EH (cell line): ENCODE results near the gene AUTS2.

ENCODE experiments used
- DNase-seq: peaks from one replicate; pipeline ENCODE4 v3.0.0-alpha.2; 2015; ENCODE audit warnings: low read depth

The AUTS2 gene

DNA sequence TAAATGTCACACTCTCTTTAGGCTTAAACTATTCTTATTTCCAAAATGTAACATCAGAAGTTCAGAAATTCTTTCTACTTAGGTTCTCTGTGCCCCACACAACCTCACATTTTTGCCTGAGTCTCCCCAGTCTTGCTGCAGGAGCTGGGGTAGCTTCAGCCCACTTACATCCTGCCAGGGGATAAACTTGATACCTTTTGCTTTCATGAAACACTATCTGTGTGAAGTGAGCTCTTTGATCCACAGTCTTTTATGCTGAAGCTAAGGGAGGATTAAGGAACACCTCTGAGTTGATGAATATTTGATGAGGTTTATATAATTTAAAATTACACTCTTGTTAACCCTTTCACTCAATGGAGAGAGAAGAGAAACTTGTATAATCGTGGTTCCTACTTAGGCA is 341.0 kb downstream of the AUTS2 start:
- DNase-seq, result no peak

- no peak for DNase-seq
These were observed 342.9 kb downstream of the AUTS2 start for GRCh38 chr7:69941077-69941651.

- DNase-seq, result no peak
These were observed 344.3 kb downstream of the AUTS2 start for GRCh38 chr7:69942573-69942972.

GRCh38 chr7:69946901-69947300 is 348.6 kb downstream of the AUTS2 start:
- DNase-seq, result no peak

DNA sequence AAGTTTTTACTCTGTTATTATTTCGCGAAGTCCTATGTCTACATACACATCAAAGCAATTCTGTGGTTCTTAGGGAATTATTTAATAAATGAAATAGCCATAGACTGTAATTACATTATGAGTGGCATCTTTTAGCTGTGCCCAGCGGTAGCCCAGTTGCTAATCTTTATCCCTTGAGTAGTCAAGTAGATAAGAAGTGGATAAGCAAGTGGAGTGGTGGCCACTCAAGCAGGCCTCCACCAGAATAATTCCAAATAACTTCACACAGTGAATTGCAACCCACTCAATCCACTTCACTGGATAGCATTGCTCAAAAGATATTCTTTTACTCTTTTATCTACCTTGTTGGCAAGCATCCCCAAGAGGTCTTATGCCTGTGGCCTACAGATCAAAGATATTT is 349.7 kb downstream of the AUTS2 start:
- no peak for DNase-seq

- no peak for DNase-seq
These were observed 350.8 kb downstream of the AUTS2 start for GRCh38 chr7:69949122-69949521.

DNA sequence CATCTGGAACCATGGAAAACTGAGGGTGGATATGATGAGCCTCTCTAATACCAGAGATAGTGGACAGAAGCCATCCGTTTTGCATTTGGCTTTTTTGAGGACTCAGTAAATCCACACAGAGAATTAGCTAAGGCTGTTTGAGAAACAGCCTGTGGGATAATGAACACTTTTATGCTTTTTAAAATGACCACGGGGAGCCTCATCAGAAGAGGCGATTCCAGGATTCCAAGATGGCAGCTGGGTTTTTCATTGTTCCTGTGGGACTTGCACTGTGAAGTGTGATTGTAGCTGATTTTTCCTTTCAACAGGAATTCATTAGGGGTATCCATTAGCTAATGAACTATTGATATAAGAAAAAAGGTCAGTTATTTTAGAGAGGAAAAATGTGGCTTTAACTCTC is 353.2 kb downstream of the AUTS2 start:
- DNase-seq, result no peak

DNA sequence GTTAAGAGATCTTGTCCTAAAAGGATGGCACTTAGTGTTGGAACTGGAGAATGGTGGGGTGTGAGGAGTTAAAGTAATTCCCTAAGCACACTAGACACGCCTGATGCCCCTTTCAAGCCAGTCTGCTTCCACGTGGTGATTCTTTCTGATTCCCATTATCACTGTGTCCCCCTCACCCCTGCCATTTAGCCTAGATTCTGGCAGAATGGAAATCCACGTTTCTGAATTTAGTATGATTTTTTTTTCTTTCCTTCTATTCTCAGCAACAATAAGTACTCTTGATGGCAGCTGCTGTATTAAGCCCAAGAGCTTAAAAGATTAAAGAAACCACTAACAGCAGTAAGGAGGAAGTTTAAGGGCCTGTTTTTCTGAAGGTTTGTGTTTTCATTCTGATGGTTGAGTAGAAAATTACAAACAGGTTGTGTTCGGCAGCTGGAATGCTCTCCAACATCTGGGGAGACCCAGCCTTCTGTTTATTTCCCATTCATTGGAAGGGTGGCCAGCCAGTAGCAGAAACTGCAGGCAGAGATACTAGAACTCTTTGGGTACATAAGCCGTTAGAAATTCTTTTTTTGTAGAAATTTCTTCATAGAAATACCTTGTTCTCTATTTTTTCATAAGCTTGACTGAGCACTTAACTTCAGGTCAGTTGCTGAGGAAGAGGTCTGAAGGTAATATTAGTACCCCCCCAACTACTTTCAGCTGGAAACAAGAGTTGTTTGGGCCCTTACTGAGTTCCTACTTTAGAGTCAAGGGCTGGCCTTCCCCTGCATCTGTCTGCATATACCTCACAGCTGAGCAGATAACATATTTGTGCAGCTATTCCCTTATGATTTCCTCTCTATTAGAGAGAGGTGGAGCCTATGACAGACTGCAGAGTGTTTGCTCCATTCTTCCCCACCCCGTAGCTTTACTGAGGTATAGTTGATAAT is 355.1 kb downstream of the AUTS2 start:
- no peak for DNase-seq

DNA sequence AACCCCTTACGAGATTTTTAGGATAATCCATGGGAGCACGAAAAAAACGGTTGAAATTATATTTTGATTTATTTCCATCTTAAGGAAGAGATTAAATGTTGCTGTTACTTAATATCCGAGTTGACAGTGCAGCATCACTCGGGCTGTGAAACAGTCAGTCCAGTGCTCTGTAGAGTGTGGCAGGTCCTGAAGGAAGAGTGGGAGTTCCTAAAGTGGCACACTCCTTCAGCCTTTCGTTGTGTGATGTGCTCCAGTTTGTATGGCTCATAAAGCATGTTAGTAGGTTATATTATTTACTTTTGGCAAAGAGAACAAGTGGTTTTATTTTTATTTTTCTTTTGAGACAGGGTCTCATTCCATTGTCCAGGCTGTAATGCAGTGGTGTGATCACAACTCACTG is 358.3 kb downstream of the AUTS2 start:
- no peak for DNase-seq

GRCh38 chr7:69957661-69958060 is 359.4 kb downstream of the AUTS2 start:
- DNase-seq, result no peak

DNA sequence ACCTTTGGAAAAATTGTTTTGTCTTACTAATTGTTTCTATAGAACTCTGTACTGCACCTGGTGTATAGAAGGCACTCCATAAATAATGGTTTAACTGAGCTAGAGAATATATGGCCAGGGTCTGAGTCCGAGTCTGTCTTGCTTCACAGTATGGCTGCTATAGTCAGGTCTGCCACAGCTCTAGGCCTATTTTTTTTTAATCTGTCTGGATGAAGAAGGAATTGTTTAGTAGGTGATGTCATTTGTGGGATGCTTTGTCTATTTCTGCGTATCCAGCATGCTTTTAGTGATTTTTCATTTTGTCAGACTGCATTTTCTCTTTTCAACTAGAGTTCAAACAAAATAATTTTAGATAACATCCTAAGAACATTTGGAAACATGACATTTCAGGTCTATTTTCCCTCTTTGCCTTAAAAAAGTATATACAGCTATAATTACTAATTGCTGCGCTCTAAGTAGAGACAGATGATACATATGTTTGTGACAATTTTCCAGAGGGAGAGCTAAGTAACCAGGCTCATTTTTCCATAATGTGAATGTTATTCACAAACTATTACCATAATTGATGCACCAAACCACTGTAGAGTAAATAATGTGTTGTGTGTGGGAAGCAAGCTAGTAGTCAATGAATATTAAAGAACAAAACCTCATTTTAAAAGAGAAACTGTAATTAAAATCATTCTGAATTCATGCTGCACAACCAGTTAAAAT is 361.7 kb downstream of the AUTS2 start:
- DNase-seq, result no peak

GRCh38 chr7:69961436-69961835 is 363.2 kb downstream of the AUTS2 start:
- DNase-seq, result no peak

DNA sequence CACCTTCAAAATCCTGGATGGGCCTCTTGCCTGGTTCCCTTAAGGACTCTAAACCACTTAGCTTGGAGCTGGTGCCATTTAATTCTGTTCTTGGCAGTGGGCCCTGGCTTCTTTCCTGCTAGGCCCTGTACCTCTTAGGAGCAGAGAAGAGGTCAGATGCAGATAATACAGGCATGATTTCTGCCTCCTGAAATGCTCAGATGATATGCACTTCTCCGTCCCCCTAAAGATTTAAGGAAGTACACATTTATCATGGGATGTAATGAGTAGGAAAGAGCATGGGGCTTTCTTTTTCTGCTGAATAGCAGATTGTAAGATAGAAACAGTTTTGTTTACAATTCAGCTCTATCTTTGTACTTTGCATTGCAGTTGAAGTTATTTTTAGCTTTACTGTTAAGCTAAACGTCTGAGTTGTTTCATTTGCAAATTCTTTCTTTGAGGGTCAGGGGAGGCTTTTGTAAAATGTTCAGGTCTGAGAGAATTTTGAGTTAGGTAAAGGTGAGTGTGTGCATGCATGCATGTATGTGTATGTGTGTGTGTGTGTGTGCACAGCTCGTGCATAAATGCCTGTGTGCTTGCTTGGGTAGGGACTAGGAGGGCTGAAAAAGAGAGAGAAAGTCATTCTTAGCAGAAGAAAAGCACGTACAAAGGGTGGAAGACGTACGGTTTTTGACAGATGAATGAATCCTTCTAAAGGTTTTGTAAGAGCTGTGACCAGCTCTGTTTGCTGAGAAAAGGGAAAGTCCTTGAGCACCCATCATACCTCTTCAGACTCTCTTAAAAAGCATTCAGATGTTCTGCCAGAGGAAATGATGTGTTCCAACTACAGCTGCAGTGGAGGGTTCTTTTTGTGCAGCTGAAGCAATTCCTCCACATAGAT is 364.2 kb downstream of the AUTS2 start:
- DNase-seq, result no peak

- no peak for DNase-seq
These were observed 365.1 kb downstream of the AUTS2 start for GRCh38 chr7:69963393-69963792.

DNA sequence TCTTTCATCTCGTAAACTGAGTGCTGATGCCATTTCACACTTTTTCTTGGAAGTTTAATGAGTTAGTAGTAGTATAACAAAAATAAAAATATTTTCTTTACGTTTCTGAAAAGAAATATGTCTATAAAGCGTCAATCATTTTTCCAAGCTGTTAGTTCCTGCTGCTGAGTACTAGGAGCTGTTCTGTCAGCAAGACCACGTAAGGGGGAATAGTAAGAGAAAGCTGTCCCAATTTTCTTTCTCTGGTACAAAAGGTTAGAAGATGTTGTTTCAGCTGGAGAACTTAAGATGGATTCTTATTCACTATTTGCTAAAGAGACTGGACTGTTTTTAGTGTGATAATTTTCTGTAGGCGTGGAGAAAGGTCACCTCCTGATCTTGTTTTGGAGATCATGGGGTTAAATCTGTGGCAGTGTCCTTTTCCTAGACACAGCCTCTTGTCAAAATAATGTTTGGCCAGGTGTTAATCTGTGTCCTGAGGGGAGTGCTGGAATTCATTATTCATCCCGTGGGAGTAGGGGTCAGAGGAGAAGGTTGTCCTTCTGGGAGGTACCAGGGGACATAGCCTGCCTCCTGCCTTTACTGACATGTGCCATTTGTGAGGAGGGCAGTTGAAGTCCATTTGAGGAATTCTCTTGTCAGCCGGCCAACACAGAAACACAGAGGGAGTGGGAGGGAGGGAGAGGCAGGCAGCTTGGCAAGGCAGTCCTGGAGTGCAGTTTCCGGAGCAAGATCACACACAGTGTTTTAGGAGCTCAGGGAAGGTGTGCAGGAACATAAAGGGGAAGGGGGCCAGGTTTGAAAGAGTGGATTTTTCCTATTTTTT is 368.7 kb downstream of the AUTS2 start:
- no peak for DNase-seq

GRCh38 chr7:69967689-69968450 is 369.6 kb downstream of the AUTS2 start:
- DNase-seq, result no peak

GRCh38 chr7:69968969-69969556 is 370.8 kb downstream of the AUTS2 start:
- no peak for DNase-seq

- DNase-seq, result no peak
These were observed 383.4 kb downstream of the AUTS2 start for GRCh38 chr7:69981646-69982045.

GRCh38 chr7:69982197-69982596 is 383.9 kb downstream of the AUTS2 start:
- DNase-seq, result no peak

DNA sequence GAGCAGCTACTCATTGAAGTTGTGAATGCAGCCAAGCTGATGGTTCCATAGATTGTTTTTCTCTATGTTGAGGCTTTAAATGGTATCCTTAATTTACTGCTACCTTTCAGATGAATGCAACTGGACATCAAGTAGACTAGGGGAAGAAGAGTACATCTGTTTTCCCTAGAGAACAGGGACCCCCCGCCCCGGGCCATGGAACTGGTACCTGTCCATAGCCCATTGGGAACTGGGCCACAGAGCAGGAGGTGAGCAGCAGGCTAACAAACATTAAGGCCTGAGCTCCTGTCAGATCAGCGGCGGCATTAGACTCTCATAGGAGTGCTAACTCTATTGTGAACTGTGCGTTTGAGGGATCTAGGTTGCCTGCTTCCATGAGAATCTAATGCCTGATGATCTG is 391.3 kb downstream of the AUTS2 start:
- DNase-seq, result no peak
